Mucosa of descending colon (tissue), 3 donors: Measurements from ENCODE around the gene TP63. TPM values are rescaled to one million over a fixed set of nuclear protein-coding genes. Genes with fewer than 3 reads are reported as not detected.
A peak's percentile ranks its signal among the peaks of the same experiment; 100 is the strongest.

Source experiments
- ATAC-seq: fragments of 200-7000 bp; cut with Tn5 transposase; one replicate; pipeline ENCODE4 v1.9.1; 2020; ENCODE audit warnings: mild to moderate bottlenecking, moderate library complexity
- DNase-seq, 3 donors: peaks; one replicate each; pipeline ENCODE4 v3.0.0-alpha.2; 2020
- H3K36me3 ChIP-seq: fragments of 200-600 bp; one replicate; pipeline ENCODE4 v1.8.0; 2021; ENCODE audit warnings: low read depth, mild to moderate bottlenecking
- H3K4me1 ChIP-seq: fragments of 200-600 bp; one replicate; pipeline ENCODE4 v1.8.0; 2021; ENCODE audit warnings: low read depth, mild to moderate bottlenecking
- H3K4me3 ChIP-seq: fragments of 200-600 bp; one replicate; pipeline ENCODE4 v1.8.0; 2021; ENCODE audit warnings: mild to moderate bottlenecking
- H3K9me3 ChIP-seq: fragments of 200-600 bp; one replicate; pipeline ENCODE4 v1.8.0; 2021; ENCODE audit warnings: mild to moderate bottlenecking
- CTCF ChIP-seq: fragments of 200-600 bp; IDR thresholded peaks from one replicate; pipeline ENCODE4 v1.8.0; 2022; ENCODE audit warnings: antibody characterized with exemption, mild to moderate bottlenecking
- intact Hi-C, 2 donors: fragments of 100-400 bp; cut with DNase I in 1 of 2; cut with micrococcal nuclease in 1 of 2; formaldehyde crosslinking; loops; one replicate each; pipeline versions ENCODE4 v1.11.0 to v1.11.1; 2022; cut with DNase I, micrococcal nuclease
- microRNA-seq: library from miRNA; unstranded; fragments of <30 nt; microRNA quantifications from one replicate; pipeline ENCODE4, GENCODE V29; 2019
- total RNA-seq, 3 donors: library from RNA; stranded (reverse); fragmentation: NEBNext Ultra II Directional in 2 of 3; extraction: Animal tissue kit (Norgen Biotek cat#: 25700) in 2 of 3; gene quantifications; one replicate each; pipeline versions ENCODE4 v1.2.1 to v1.2.4, GENCODE V29; 2021 to 2023
- donor health status: DM: no; HTN: no; CAD: no; lungs with moderate emphysema.
- donor health status: DM: no; HTN: no; CAD: no.
- donor health status: DM: no; HTN: yes; CAD: no.

TP63 gene
- total RNA-seq, 3 donors from 2014 or later = 0.31 to 0.57 TPM; not detected in 1

GRCh38 chr3:189941125-189941524, 309.9 kb downstream of the TP63 start:
- intact Hi-C loops = loop anchor here in 1 of 2 donors (5.0 kb wide), 1 partner anchor 669 kb away; no protein-coding TSS in a partner anchor
- Histone ChIP-seq H3K4me1 (peaks cover 12% of the 10 kb centered on the region), H3K4me3 (no peak overlapping the region), H3K36me3 (no peaks in the 10 kb centered on the region), H3K9me3 (no peaks in the 10 kb centered on the region)
- ATAC-seq (peak; percentile 30), DNase-seq (peak in 1 of 3 donors; percentile 42)
- TF ChIP-seq CTCF = no peak

DNA sequence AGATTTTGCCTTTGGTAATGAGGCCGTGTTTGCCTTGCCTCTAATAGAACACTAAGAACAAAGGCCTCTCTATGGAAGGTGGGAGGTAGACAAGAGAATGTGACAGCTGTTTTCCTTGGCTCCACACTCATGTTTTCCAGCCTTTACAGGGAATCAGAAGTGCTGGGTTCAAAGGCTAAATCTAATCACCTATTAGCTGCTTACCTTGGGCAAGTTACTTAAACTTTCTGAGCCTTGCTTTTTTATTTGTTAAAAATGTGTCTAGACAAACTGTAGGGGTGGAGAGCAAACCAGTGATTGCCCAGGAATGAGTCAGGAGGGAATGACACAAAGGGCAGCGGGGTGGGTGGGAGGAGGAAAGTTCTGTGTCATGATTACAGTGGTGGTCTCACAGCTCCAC, 310.5 kb downstream of the TP63 start:
- Histone ChIP-seq H3K4me1 (peaks cover 12% of the 10 kb centered on the region), H3K9me3 (no peaks in the 10 kb centered on the region), H3K4me3 (no peak overlapping the region), H3K36me3 (no peaks in the 10 kb centered on the region)
- no peak for TF ChIP-seq CTCF
- intact Hi-C loops = loop anchor here in 1 of 2 donors (5.0 kb wide), 1 partner anchor 669 kb away; no protein-coding TSS in a partner anchor
- DNase-seq (no peak), ATAC-seq (peak; percentile 45)

GRCh38 chr3:189942948-189943347, 311.8 kb downstream of the TP63 start:
- Histone ChIP-seq H3K36me3 (no peaks in the 10 kb centered on the region), H3K9me3 (no peaks in the 10 kb centered on the region), H3K4me1 (peaks cover 12% of the 10 kb centered on the region), H3K4me3 (no peak overlapping the region)
- no peak for TF ChIP-seq CTCF
- ATAC-seq (no peak), DNase-seq (no peak)
- intact Hi-C loops = loop anchor here in 1 of 2 donors (5.0 kb wide), 1 partner anchor 671 kb away; no protein-coding TSS in a partner anchor

DNA sequence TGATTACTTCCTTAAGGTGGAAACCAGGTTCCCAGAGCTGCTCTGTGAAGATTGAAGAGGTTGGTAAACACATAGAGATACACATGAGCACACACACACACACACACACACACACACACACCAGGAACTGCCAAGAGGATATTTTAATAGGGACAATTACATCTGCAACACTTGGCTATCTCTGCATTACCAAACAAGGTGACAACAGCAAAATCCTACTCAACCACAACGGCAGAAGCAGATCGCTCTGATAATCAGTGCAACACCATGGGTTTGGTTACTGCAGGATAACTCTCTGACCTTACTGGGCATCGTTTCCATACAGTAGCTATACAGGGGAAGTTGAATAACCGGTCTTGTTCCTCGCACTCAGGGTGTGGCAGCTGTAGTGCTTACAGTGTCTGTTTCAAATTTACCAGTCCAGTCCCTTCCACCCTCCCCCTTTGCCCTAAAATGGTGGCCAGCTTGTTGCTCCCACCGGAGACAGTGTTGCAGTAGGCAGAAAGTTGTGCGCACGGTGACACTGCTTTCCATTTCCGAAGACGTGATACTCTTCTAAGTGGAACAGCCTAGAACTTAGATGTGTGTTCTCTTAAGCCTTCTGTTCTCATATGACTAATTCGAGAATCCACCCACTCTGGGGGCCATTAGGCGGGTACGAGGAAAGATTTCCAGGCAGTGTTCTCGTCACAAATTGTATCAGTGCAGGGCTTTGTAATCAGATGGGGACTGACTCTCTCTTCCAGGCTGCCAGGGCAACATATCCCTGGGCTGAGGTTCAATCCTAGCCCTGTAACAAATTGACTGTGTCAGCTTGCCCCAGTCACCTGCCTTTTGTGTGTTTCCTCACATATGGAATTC, 313.3 kb downstream of the TP63 start:
- ATAC-seq (peak; percentile 92), DNase-seq (peak in 2 of 3 donors; percentile 57 to 87)
- H3K36me3 ChIP-seq = no peaks in the 10 kb centered on the region
- TF ChIP-seq CTCF = no peak
- no peaks in the 10 kb centered on the region for H3K9me3 ChIP-seq
- H3K4me1 ChIP-seq = peaks cover 12% of the 10 kb centered on the region
- intact Hi-C loops = loop anchor here in 1 of 2 donors (5.0 kb wide), 1 partner anchor 672 kb away; no protein-coding TSS in a partner anchor
- no peak overlapping the region for H3K4me3 ChIP-seq

DNA sequence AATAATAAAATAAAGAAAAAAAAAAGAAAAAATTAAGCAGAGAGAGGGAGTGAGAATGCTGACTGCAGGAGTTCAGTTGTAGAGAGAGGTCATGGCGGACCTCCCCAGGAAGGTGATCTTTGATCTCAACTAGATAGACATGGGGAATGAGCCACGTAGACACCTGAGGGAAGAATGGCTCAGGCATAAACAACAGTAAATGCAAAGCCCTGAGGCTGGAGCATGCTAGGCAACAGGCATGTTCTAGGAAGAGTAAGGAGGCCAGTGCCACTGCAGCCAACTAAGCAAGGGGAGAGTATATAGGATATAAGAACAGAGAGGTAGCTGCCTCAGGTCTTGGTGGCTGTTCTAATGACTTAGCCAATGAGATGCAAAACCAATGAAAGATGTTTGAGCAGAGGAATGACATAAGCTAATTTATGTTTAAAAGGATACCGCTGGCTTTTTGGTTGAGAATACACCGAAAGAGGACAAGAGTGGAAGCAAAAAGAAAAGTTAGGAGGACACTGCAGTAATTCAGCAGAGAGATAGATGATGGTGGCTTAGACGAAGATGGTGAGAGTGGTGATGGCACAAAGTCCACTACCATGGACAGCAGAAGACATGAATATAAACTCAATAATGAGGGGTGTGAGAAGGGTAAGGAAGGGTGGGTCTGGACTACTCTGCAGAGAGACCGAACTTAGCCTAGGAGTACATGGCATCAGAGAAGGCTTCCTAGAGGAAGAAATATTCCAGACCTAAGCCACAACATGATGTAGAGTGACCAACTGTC, 314.9 kb downstream of the TP63 start:
- Histone ChIP-seq H3K4me1 (peaks cover 7% of the 10 kb centered on the region), H3K36me3 (no peaks in the 10 kb centered on the region), H3K4me3 (no peak overlapping the region), H3K9me3 (no peaks in the 10 kb centered on the region)
- no peak for TF ChIP-seq CTCF
- ATAC-seq = no peak
- no peak for DNase-seq
- intact Hi-C loops = no loop called here

Small RNA genes lying within 50 kb of the gene (microRNA-seq; reads per million reads assigned to microRNA genes)
- gene MIR944 = not detected
